Activated naive CD8-positive, alpha-beta T cell treated with anti-CD3 and anti-CD28 coated beads for 36 hours (primary cell): Measurements from ENCODE around the gene TOR1AIP2. TPM values are rescaled to one million over a fixed set of nuclear protein-coding genes. Genes with fewer than 3 reads are reported as not detected.

Experiments used
- DNase-seq: peaks from one replicate; pipeline ENCODE4 v3.0.0; 2021
- H3K27ac Mint-ChIP-seq: one replicate; pipeline ENCODE4 v1.8.0; 2022; ENCODE audit warnings: mild to moderate bottlenecking, moderate library complexity, mixed read lengths
- H3K27me3 Mint-ChIP-seq: one replicate; pipeline ENCODE4 v1.8.0; 2022; ENCODE audit warnings: mild to moderate bottlenecking, mixed read lengths
- H3K36me3 Mint-ChIP-seq: one replicate; pipeline ENCODE4 v1.8.0; 2021; ENCODE audit warnings: mild to moderate bottlenecking, mixed read lengths
- H3K4me1 Mint-ChIP-seq: one replicate; pipeline ENCODE4 v1.8.0; 2021; ENCODE audit warnings: mixed read lengths
- H3K4me3 Mint-ChIP-seq: one replicate; pipeline ENCODE4 v1.8.0; 2022; ENCODE audit warnings: mild to moderate bottlenecking, moderate library complexity, mixed read lengths
- H3K9me3 Mint-ChIP-seq: one replicate; pipeline ENCODE4 v1.8.0; 2022; ENCODE audit warnings: mixed read lengths
- total RNA-seq, 2 experiments: library from RNA; stranded (reverse); gene quantifications; one replicate each; pipeline ENCODE4 v1.2.3, GENCODE V29; 2021

TOR1AIP2 gene
- total RNA-seq, 2 experiments from 2014 or later = 57.1 to 59.0 TPM

DNA sequence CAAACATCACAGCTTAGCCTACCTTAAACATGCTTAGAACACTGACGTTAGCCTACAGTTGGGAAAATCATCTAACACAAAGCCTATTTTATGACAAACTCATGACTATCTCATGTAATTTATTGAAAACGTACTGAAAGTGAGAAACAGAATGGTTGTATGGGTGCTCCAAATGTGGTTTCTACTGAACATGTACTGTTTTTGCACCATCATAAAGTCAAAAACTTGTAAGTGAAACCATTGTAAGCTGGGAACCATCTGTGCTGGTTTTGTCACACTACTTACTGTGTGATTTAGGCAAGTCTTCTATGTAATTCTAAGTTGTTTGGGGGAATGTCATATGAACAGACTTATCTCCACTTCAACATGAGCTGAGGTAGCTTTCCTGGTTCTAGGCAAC, 55.5 kb downstream of the TOR1AIP2 start:
- no peak overlapping the region for H3K27ac Mint-ChIP-seq
- no peak overlapping the region for H3K4me3 Mint-ChIP-seq
- no peaks in the 10 kb centered on the region for H3K9me3 Mint-ChIP-seq

DNA sequence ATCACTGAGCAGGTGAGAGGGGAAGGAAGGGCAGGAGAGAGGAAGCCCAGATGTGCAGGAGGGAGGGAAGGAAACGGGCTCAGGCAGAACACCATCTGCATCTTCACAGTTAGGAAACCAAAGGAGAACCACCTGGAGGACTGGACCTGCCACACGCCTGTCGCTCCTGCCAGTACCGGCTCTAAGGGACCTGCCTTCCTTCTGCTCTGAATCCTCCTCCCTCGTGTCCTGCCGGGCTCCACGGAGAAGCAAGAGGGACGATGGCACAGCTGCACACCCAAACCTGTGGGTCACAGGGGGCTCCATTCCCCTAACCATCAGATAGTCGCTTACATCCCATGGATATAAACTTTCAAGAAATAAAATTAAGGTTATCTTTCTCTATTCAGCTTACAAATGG, 56.1 kb downstream of the TOR1AIP2 start:
- Mint-ChIP-seq H3K36me3 (no peaks in the 10 kb centered on the region), H3K4me3 (no peak overlapping the region), H3K9me3 (no peaks in the 10 kb centered on the region), H3K4me1 (no peaks in the 10 kb centered on the region), H3K27ac (no peak overlapping the region), H3K27me3 (no peaks in the 10 kb centered on the region)
- no peak for DNase-seq

More for the DNA sequence above, 55.5 kb downstream of the TOR1AIP2 start:
- H3K4me1 Mint-ChIP-seq = no peaks in the 10 kb centered on the region
- no peak for DNase-seq
- no peaks in the 10 kb centered on the region for H3K27me3 Mint-ChIP-seq
- H3K36me3 Mint-ChIP-seq = no peaks in the 10 kb centered on the region

DNA sequence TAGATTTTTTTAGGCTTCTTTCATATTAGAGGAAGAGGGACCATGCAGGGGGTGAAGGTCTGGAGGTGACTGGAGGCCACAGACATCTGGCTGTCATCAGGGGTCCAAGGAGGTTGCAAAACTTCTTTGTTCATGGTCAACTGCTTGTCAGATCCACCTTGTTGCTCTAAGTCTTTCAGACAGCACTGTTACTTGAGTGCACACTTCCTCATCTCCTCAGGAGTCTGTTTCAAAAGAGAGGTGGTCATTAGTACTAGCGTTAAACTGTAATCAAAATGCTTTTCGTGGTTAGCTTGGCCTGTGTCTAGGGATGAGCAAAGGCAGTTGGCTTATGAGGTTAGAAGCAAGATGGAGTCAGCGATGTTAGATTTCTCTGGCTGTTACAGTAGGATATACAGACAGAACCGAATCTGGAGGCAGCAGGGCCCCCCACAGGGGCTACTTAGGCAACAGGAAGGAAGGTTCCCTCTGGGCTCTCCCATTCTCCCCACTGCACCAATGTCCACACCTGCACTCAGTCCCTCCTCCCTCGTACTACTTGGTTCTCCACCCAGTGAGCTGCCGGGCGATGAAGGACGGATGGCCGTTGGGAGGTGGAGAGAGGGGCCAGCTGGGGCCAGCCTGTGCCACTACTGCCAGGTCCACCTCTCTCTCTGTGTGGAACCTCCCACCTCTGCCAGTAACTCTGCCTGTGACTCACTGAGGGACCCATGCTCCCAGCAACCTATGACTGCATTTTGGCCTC, 57.2 kb downstream of the TOR1AIP2 start:
- DNase-seq = no peak
- no peaks in the 10 kb centered on the region for H3K36me3 Mint-ChIP-seq
- peaks cover 2% of the 10 kb centered on the region for H3K4me1 Mint-ChIP-seq
- no peaks in the 10 kb centered on the region for H3K9me3 Mint-ChIP-seq
- no peak overlapping the region for H3K4me3 Mint-ChIP-seq
- H3K27ac Mint-ChIP-seq = no peak overlapping the region
- no peaks in the 10 kb centered on the region for H3K27me3 Mint-ChIP-seq

DNA sequence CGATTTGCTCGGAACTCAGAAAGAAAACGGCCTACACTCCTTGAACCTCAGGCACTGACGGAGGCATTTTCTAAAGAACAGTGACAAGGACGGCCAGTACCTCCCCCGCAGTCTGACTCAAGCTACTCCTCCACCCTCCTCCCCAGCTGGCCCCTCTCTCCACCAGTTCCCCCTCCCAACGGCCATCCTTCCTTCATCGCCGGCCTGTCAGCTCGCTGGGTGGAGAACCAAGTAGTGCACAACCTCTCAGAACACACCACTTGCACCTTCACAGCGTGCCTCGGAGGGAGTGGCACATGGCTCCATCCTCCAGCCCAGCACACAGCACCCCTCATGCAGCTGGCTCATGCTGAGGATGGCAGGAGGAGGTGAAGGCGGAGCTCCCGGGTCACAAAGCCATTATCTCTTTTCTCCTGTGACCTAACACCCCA, 58.8 kb downstream of the TOR1AIP2 start:
- Mint-ChIP-seq H3K4me1 (peaks cover 13% of the 10 kb centered on the region), H3K4me3 (no peak overlapping the region), H3K27me3 (no peaks in the 10 kb centered on the region), H3K9me3 (no peaks in the 10 kb centered on the region), H3K36me3 (no peaks in the 10 kb centered on the region), H3K27ac (no peak overlapping the region)
- no peak for DNase-seq

DNA sequence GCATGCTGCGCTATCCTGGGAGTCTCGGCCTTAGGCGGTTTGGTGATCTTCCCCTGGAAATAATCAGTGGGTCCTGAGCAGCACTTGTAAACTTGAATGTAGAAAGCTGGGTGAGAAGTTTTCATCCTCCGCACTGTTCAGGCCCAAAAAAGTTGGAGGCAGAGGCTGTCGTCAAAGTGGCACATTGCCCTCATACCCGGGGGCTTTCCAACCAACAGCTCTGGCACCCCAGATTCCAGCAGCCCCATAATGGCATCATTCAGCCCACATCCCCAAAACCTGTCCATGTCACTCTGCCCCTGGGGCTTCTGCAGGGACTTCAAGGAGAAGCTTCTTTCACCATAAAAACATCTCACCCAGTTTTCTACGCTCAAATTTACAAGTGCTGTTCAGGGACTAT, 59.3 kb downstream of the TOR1AIP2 start:
- Mint-ChIP-seq H3K36me3 (no peaks in the 10 kb centered on the region), H3K4me3 (no peak overlapping the region), H3K27me3 (no peaks in the 10 kb centered on the region), H3K4me1 (peaks cover 13% of the 10 kb centered on the region), H3K27ac (no peak overlapping the region), H3K9me3 (no peaks in the 10 kb centered on the region)
- DNase-seq = no peak

DNA sequence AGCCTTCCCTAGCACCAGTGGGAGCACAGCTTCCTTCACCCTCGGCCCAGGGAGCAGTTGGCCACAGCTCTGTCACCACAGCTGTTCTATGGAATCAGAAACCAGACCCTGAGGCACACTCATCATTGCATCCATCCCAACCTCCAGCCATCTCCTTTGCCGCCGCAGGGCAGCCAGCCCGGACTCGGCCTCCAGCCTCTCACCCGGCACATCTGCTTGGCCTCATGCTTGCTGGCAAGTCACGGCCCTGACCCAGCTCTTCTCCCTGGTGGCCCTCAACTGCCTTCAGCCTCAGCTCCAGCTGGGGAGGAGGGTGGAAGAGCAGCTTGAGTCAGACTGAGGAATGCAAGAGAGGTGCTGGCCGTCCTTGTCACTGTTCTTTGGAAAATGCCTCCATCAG, 59.8 kb downstream of the TOR1AIP2 start:
- no peaks in the 10 kb centered on the region for H3K27me3 Mint-ChIP-seq
- no peak overlapping the region for H3K4me3 Mint-ChIP-seq
- no peaks in the 10 kb centered on the region for H3K9me3 Mint-ChIP-seq

DNA sequence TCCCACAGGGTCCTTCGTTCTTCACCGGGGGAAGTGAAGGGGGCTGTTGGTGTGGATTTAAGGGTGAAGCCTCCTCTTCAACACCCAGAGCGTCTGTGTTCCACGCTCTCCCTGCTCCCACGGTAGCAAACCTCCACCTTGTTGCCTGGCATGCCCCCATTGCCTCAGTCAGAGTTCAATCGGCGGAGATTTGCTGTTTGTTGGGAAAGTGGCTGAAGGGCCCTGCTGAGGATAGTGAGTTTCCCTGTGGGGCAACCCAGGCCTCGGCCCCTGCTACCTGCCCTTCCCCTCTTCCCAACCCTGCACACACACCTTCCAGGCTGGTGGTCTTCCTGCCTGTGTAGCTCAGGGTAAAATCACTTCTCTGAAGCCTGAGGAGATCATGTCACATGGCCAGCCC, 60.5 kb downstream of the TOR1AIP2 start:
- Mint-ChIP-seq H3K36me3 (no peaks in the 10 kb centered on the region), H3K4me1 (peaks cover 13% of the 10 kb centered on the region), H3K9me3 (no peaks in the 10 kb centered on the region), H3K27ac (no peak overlapping the region), H3K4me3 (no peak overlapping the region), H3K27me3 (no peaks in the 10 kb centered on the region)
- DNase-seq = no peak

More for the DNA sequence above, 59.8 kb downstream of the TOR1AIP2 start:
- Mint-ChIP-seq H3K27ac (no peak overlapping the region), H3K36me3 (no peaks in the 10 kb centered on the region), H3K4me1 (peaks cover 13% of the 10 kb centered on the region)
- no peak for DNase-seq

DNA sequence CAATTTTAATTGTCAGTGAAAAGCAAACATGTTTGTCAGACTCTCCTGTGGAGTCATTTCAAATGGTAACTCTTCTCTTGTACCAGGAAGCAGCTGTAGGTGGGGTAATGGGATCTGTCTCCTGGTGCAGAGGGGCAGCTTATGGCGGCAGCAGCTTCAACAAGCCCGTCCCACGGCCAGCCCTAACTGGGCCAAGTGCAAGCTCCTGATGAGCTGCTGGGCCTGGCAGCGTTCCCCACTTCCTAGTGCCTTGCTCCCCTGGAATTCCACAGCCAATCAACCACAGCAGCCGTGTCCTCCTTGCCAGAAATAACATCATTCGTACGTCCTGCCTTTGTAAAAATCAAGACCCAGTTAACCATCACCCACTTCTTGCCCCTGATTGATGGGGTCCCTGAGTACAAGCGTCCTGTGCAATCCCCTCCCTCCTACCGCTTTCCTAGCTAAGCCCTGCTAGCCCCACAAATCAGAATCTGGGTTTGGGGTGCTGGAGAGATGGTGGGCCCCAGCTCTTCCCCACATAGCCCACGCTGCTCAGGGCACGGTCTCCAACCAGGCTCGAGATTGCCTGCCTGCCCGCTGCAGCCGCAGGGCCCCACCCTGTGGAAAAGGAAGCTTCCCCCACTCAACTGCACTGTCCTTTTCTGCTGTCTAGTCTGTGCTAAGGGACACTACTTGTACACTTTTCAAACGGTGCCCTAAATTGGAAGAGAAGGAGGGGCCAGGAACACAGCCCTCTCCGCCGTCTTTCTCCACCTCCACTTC, 61.2 kb downstream of the TOR1AIP2 start:
- no peaks in the 10 kb centered on the region for H3K36me3 Mint-ChIP-seq
- H3K4me3 Mint-ChIP-seq = no peak overlapping the region
- H3K9me3 Mint-ChIP-seq = no peaks in the 10 kb centered on the region
- no peaks in the 10 kb centered on the region for H3K27me3 Mint-ChIP-seq
- peaks cover 13% of the 10 kb centered on the region for H3K4me1 Mint-ChIP-seq
- H3K27ac Mint-ChIP-seq = no peak overlapping the region
- DNase-seq = no peak

DNA sequence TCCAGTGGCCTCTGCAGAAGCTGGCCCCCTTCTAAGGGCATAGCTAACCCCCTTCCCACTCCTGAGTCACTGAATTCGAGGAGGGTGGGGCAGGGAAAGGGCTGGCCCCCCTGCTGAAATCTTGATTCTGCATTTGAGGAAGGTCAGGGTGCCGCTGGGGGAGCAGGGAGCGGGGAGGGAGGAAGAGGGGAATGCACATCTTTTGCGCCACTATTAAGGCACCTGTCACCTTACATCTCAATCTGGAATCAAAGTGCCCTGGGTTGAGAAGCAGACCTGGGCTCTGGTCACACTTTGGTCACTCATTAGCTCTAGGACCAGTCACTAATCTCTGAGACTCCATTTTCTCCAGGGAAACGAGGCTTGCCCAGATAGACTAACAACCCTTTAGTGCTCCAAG, 62.0 kb downstream of the TOR1AIP2 start:
- Mint-ChIP-seq H3K27ac (no peak overlapping the region), H3K27me3 (no peaks in the 10 kb centered on the region), H3K36me3 (no peaks in the 10 kb centered on the region), H3K9me3 (no peaks in the 10 kb centered on the region), H3K4me3 (peak overlapping the region; percentile 77), H3K4me1 (peaks cover 13% of the 10 kb centered on the region)
- DNase-seq = no peak

DNA sequence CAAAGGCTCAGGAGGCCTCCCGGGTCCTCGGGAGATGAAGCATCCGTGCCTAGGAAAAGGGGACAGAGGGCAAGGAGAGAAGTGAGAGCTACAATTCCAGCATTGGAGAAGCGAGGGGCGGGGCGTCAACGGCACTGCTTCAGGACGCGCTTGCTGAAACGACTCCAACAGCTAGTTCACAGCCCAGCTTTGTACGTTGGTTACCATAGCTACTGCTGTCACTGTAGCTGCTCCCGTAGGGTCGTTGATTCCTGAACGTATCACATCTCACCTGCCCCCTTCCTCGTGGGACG, 63.1 kb downstream of the TOR1AIP2 start:
- H3K9me3 Mint-ChIP-seq = no peaks in the 10 kb centered on the region
- no peaks in the 10 kb centered on the region for H3K36me3 Mint-ChIP-seq
- H3K4me1 Mint-ChIP-seq = peaks cover 15% of the 10 kb centered on the region
- H3K27ac Mint-ChIP-seq = no peak overlapping the region
- no peaks in the 10 kb centered on the region for H3K27me3 Mint-ChIP-seq
- peak overlapping the region; percentile 77 for H3K4me3 Mint-ChIP-seq
- no peak for DNase-seq

DNA sequence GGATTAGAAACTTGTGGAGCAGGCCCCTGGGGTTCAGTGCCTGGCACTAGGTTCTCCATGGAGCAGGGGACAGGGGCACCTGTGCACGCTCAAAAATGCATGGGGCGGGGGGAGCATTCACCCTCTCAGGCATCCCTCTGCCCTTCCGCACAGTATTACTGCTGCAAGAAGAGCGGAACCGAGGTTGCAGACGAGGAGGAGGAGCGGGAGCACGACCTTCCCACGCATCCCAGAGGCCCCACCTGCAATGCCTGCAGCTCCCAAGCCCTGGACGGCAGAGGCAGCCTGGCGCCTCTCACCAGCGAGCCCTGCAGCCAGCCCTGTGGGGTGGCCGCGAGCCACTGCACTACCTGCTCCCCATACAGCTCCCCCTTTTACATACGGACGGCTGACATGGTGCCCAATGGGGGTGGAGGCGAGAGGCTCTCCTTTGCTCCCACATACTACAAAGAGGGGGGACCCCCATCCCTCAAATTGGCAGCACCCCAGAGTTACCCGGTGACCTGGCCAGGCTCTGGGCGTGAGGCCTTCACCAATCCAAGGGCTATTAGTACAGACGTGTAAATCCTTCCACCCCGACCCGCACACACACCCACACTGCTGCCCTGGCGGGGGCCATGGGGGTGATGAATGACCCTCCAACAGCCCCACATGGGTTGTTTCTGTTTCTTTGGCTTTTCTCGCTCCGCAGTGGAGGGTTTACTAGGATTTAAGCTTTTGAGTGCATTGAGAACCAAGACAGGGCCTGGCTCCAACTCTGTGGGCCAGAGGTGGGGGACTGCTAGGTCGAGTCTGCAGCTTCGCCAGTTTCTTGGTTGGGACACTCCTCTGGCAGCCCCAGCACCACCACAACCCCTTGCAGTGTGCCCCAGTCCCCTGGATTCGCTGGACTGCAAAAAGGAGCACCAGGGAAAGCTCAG, 63.7 kb downstream of the TOR1AIP2 start:
- no peaks in the 10 kb centered on the region for H3K36me3 Mint-ChIP-seq
- H3K27ac Mint-ChIP-seq = no peak overlapping the region
- H3K27me3 Mint-ChIP-seq = no peaks in the 10 kb centered on the region
- DNase-seq = no peak
- peak overlapping the region; percentile 77 for H3K4me3 Mint-ChIP-seq
- no peaks in the 10 kb centered on the region for H3K9me3 Mint-ChIP-seq
- peaks cover 15% of the 10 kb centered on the region for H3K4me1 Mint-ChIP-seq

DNA sequence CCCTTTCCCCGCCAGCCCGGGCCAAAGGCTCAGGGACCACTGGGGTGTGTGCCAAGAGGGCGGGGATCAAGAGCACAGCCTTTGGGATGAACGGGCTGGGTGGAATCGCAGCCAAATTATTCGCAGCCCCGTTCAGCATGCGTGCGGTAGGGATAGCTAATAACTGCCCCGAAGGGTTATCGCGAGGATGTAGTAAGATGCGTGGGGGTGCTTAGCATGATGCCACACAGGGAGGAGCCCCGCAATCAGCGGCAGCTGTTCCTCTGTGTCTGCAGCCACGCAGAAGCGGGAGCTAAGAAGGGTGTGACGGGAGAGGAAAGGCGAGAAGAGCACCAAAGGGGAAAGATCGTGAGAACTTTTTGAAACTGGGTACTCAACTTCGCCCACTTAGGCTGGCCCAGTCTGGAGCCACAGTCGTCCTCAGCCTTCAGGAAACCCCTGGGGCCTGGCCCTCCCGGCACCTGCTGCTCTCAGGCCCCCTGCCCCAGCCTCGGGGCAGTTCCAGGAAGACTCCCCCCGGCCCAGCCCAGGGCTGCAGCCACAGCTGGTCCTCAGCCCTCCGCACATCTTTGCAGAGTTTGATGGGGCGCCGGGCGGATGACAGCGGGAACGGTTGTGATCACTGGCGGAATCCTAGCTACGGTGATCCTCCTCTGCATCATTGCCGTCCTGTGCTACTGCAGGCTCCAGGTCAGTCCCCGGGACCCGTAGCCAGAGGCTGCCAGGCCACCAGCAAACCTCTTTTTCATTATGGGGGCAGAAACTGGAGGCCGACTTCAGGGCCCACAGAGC, 64.9 kb downstream of the TOR1AIP2 start:
- H3K9me3 Mint-ChIP-seq = no peaks in the 10 kb centered on the region
- peaks cover 15% of the 10 kb centered on the region for H3K4me1 Mint-ChIP-seq
- no peak overlapping the region for H3K4me3 Mint-ChIP-seq
- no peak for DNase-seq
- no peak overlapping the region for H3K27ac Mint-ChIP-seq
- H3K27me3 Mint-ChIP-seq = no peaks in the 10 kb centered on the region
- no peaks in the 10 kb centered on the region for H3K36me3 Mint-ChIP-seq

DNA sequence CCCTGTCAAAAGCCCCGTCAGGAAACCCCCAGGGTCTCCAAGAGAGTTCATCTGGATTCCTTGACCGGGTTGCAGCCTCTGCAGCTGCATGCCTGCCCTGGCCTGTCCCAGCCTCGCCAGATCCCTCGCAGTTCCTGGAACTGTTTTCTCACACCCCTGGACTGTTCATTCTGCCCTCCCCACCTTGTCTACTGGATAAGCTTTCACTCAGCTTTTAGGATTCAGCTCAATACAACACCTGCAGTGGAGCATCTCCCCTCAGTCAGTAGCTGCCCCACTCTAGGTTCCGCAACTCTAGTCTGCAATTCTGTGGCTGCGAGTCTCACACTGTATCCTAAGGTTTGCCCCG, 67.3 kb downstream of the TOR1AIP2 start:
- H3K27me3 Mint-ChIP-seq = no peaks in the 10 kb centered on the region
- no peak overlapping the region for H3K27ac Mint-ChIP-seq
- no peaks in the 10 kb centered on the region for H3K36me3 Mint-ChIP-seq
- no peak for DNase-seq
- H3K4me1 Mint-ChIP-seq = peaks cover 12% of the 10 kb centered on the region
- H3K9me3 Mint-ChIP-seq = no peaks in the 10 kb centered on the region
- H3K4me3 Mint-ChIP-seq = no peak overlapping the region

DNA sequence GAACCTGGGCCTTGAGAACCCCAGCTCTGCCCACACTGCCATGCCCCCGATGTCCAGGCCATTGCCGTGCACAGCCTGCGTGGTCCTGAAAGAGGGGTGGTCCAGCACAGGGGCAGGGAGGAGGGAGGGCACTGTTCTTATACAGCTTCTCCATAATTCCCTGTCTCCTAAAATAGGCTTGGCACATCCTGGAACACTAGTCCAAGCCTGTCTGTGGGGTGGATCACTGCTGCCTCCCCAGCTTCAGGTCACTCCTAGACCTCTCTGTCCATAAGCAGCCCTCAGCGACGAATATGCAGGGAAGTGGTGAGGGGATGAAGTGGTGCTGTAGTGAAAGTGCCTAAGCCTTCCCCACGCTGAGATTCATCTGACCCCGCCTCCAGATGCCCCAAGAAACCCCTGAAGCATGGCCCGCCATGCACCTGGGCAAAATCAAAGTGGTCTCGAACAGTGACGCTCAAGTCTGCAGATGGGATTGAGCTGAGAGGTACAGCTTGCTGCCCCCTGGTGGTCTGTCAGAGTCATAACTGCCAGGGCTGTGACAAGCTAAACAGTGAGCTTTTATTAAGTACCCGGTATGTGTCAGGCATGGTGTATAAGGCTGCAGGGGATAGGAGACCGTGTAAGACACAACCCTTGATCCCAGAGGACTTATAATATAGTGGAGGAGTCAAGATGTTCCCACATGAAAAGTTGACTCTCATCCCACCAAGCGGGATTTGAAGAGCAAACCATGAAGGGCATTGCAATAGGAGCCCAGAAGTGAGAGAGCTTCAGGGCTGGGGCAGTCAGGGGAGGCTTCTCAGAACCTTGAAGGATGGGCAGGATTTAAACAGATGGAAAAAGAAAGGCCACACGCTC, 67.9 kb downstream of the TOR1AIP2 start:
- no peaks in the 10 kb centered on the region for H3K36me3 Mint-ChIP-seq
- H3K4me1 Mint-ChIP-seq = peaks cover 6% of the 10 kb centered on the region
- H3K27ac Mint-ChIP-seq = no peak overlapping the region
- no peaks in the 10 kb centered on the region for H3K9me3 Mint-ChIP-seq
- DNase-seq = peak; percentile 62
- H3K27me3 Mint-ChIP-seq = no peaks in the 10 kb centered on the region
- H3K4me3 Mint-ChIP-seq = no peak overlapping the region
